Measurements from ENCODE around the gene RBFOX2. TPM values are rescaled to one million over a fixed set of nuclear protein-coding genes. Genes with fewer than 3 reads are reported as not detected.

RBFOX2 gene
- total and polyA plus RNA-seq, 2 of the 13 experiments (the other 11 are each of a cell fraction or from before 2014, with no cell fraction given), result 37.3 to 40.4 TPM

DNA sequence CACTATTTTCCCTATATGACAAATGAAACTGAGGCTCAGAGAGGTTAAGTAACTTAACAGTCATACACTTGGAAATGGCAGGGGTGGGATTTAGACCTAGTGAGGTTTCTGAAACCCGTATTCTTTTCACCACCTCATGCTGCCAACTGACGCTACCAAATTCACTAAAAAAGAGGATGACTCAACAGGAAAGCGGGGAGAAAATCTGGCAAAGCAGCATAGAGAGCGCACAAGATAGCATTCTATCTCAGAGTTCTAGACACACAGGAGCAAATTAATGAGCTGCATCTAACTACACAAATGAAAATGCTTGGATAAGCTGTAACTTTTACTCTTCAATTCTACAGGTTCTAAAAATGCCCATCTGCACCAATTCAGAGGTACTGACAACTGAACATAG, 136.4 kb downstream of the RBFOX2 start (continued):
- TF ChIP-seq ZNF816 (CRISPR knock-in tag; IDR thresholded peaks at IDR 0.05; ENCODE audit: borderline replicate concordance), result no peak
- no peak for TF ChIP-seq CAMTA2 (CRISPR knock-in tag; IDR thresholded peaks at IDR 0.05; ENCODE audit: borderline replicate concordance)
- no peak for TF ChIP-seq ISL2 (CRISPR knock-in tag; IDR thresholded peaks at IDR 0.05)
- TF ChIP-seq BRD4 (CRISPR knock-in tag; IDR thresholded peaks at IDR 0.05), result no peak
- no peak for TF ChIP-seq CBX1 (IDR thresholded peaks at IDR 0.05; ENCODE audit: low read depth)
- no peak for TF ChIP-seq ATF7 (IDR thresholded peaks at IDR 0.05)
- TF ChIP-seq ATF7 (CRISPR knock-in tag; IDR thresholded peaks at IDR 0.05), result no peak

DNA sequence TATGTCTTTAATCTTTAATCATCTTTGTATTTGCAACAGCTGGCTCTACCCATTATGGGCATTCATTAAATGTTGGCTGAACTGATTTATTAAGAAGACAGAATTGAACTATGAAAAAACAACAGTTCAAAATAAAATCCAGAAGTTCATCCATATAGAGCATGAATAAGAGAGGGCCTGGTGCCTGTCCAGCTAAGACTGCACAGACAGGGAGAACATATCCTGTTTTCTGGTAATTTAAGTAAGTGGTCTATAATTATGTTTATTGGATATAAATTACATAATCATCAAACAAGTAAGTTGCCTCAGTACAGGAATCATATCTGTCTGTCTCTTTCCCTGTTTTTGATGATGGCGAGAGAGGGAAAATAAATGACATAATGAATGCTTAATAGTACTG, 137.2 kb downstream of the RBFOX2 start:
- Histone ChIP-seq H3K4me2 (ENCODE audit: low read depth, low read length) (no peak overlapping the region), H3K27me3 (ENCODE audit: control insufficient read depth in 1 of 2, insufficient read depth in 2 of 2, low read length in 2 of 2) (no peaks in the 10 kb centered on the region), H3K36me3 (replicated peaks in 1 of 2; ENCODE audit: control insufficient read depth in 1 of 2, insufficient read depth in 2 of 2, low read length in 2 of 2) (no peaks in the 10 kb centered on the region), H3K9me3 (ENCODE audit: low read length) (no peaks in the 10 kb centered on the region), H3K9ac (ENCODE audit: insufficient read depth, low read depth, low read length) (no peak overlapping the region), H3K4me3 (replicated peaks in 1 of 3; ENCODE audit: insufficient read depth in 1 of 3, low read depth in 2 of 3, low read length in 3 of 3) (no peak overlapping the region), H3K4me1 (ENCODE audit: insufficient read depth, low read length) (peaks cover 9% of the 10 kb centered on the region; the same call in 1 of the 2 replicates), H3K79me2 (ENCODE audit: insufficient read depth, low read length) (peaks cover 9% of the 10 kb centered on the region), H3K27ac (ENCODE audit: extremely low read length, insufficient read depth, low read length) (no peak overlapping the region), H4K20me1 (ENCODE audit: insufficient read depth, low read length) (no peaks in the 10 kb centered on the region; the same call in 1 of the 2 replicates), H2AFZ (ENCODE audit: low read length) (no peak overlapping the region)
- ATAC-seq (no peak), DNase-seq (ENCODE audit: low spot score) (no peak), FAIRE-seq (no peak)
- ChIA-PET CTCF (ENCODE audit: low intra/inter-chr PET ratio, low total read pairs) (no interaction called here), POLR2A (no interaction called here)
- 97% methylated on average over 1 of the region's 1 CpG for WGBS (ENCODE audit: low lambda C conversion rate)
- intact Hi-C loops (cut with micrococcal nuclease; ENCODE audit: unreplicated experiment), result no loop called here
- in situ Hi-C loops (cut with HindIII; ENCODE audit: extremely low pct_ligation_motif_present, low pct_unique_long_range_greater_than_20kb), result no loop called here
- no TSS peak for BruUV-seq (replicated peaks)
- TF ChIP-seq PHF8 (CRISPR knock-in tag; IDR thresholded peaks at IDR 0.05) (no peak), PHF5A (CRISPR knock-in tag; IDR thresholded peaks at IDR 0.05; ENCODE audit: low read depth, unreplicated experiment) (no peak), POLR2AphosphoS5 (IDR thresholded peaks at IDR 0.05; ENCODE audit: low read depth, low read length) (no peak), ZNF777 (CRISPR knock-in tag; IDR thresholded peaks at IDR 0.05) (no peak), NAIF1 (CRISPR knock-in tag; IDR thresholded peaks at IDR 0.05; ENCODE audit: borderline replicate concordance) (no peak), HNRNPL (IDR thresholded peaks at IDR 0.05; ENCODE audit: low read depth, low read length) (no peak), MIXL1 (CRISPR knock-in tag; IDR thresholded peaks at IDR 0.05) (no peak), KLF15 (CRISPR knock-in tag; IDR thresholded peaks at IDR 0.05; ENCODE audit: borderline replicate concordance) (no peak), PAX8 (CRISPR knock-in tag; IDR thresholded peaks at IDR 0.05; ENCODE audit: borderline replicate concordance) (no peak), PHF21A (CRISPR knock-in tag; IDR thresholded peaks at IDR 0.05) (no peak), TBP (CRISPR knock-in tag; IDR thresholded peaks at IDR 0.05) (no peak), SP5 (CRISPR knock-in tag; IDR thresholded peaks at IDR 0.05; ENCODE audit: borderline replicate concordance, low read depth) (no peak), KAT2B (IDR thresholded peaks at IDR 0.05; ENCODE audit: borderline replicate concordance, low read depth, low read length) (no peak)
- TF ChIP-seq, protein P1, sequence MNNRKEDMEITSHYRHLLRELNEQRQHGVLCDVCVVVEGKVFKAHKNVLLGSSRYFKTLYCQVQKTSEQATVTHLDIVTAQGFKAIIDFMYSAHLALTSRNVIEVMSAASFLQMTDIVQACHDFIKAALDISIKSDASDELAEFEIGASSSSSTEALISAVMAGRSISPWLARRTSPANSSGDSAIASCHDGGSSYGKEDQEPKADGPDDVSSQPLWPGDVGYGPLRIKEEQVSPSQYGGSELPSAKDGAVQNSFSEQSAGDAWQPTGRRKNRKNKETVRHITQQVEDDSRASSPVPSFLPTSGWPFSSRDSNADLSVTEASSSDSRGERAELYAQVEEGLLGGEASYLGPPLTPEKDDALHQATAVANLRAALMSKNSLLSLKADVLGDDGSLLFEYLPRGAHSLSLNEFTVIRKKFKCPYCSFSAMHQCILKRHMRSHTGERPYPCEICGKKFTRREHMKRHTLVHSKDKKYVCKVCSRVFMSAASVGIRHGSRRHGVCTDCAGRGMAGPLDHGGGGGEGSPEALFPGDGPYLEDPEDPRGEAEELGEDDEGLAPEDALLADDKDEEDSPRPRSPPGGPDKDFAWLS (CRISPR knock-in tag; IDR thresholded peaks at IDR 0.05; ENCODE audit: borderline replicate concordance), result no peak
- TF ChIP-seq, protein P2, sequence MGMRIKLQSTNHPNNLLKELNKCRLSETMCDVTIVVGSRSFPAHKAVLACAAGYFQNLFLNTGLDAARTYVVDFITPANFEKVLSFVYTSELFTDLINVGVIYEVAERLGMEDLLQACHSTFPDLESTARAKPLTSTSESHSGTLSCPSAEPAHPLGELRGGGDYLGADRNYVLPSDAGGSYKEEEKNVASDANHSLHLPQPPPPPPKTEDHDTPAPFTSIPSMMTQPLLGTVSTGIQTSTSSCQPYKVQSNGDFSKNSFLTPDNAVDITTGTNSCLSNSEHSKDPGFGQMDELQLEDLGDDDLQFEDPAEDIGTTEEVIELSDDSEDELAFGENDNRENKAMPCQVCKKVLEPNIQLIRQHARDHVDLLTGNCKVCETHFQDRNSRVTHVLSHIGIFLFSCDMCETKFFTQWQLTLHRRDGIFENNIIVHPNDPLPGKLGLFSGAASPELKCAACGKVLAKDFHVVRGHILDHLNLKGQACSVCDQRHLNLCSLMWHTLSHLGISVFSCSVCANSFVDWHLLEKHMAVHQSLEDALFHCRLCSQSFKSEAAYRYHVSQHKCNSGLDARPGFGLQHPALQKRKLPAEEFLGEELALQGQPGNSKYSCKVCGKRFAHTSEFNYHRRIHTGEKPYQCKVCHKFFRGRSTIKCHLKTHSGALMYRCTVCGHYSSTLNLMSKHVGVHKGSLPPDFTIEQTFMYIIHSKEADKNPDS (CRISPR knock-in tag; IDR thresholded peaks at IDR 0.05), result no peak
